GM10266 (cell line): ENCODE results near the gene MFSD12.

ENCODE experiments used
- DNase-seq: peaks from one replicate; pipeline ENCODE4 v3.0.0; 2012; ENCODE audit errors: extremely low spot score
- CTCF ChIP-seq: IDR thresholded peaks from 2 replicates; pipeline ENCODE4 v1.5.1; 2012; ENCODE audit warnings: mild to moderate bottlenecking, low read depth; ENCODE audit not compliant: control insufficient read depth, insufficient read depth; ENCODE audit errors: missing control alignments

The MFSD12 gene

GRCh38 chr19:3520166-3521103, 37.0 kb downstream of the MFSD12 start:
- no peak for TF ChIP-seq CTCF
- no peak for DNase-seq

- DNase-seq: no peak
Observed at GRCh38 chr19:3519126-3519525, 38.3 kb downstream of the MFSD12 start.

GRCh38 chr19:3518659-3519058, 38.7 kb downstream of the MFSD12 start:
- no peak for DNase-seq
- TF ChIP-seq CTCF: no peak

More at GRCh38 chr19:3519126-3519525, 38.3 kb downstream of the MFSD12 start:
- TF ChIP-seq CTCF: no peak

- no peak for DNase-seq
- TF ChIP-seq CTCF: no peak
Observed at GRCh38 chr19:3518255-3518654, 39.1 kb downstream of the MFSD12 start.

- no peak for DNase-seq
- TF ChIP-seq CTCF: no peak
Observed at GRCh38 chr19:3517638-3518037, 39.7 kb downstream of the MFSD12 start.

GRCh38 chr19:3516675-3517207, 40.6 kb downstream of the MFSD12 start:
- DNase-seq: no peak
- no peak for TF ChIP-seq CTCF

- no peak for TF ChIP-seq CTCF
- DNase-seq: no peak
Observed at GRCh38 chr19:3515891-3516422, 41.4 kb downstream of the MFSD12 start.
